ENCODE measurements around the gene VWA3B. TPM values are rescaled to one million over a fixed set of nuclear protein-coding genes. Genes with fewer than 3 reads are reported as not detected.

The VWA3B gene
- total and polyA plus RNA-seq, 2 donors (not counting 3 experiments of a cell fraction or from before 2014, with no cell fraction given) = not detected

DNA sequence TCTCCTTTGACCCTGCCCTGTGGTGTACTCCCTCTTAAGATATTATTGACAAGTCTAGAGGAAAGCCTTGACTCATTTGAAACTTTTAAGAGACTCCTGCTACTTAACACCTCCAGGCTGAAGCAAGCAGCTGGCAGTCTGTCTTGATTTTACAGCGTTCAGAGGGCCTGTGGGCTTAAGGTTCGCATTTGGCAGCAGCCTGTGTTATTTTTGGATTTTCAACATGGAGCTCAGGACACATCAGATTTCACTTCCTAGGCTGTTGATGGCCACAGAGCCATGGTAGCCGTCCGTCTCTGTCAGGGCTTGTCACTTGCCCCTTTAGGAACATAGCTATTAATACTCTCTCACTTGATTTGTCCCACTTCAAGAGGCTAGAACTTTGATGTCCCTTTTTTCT lies 73.6 kb downstream of the VWA3B start:
- CTCF ChIA-PET = no interaction called here
- Histone ChIP-seq H4K20me1 (replicated peaks; ENCODE audit: control insufficient read depth, extremely low read depth, insufficient read depth, low read length) (no peaks in the 10 kb centered on the region), H2AFZ (ENCODE audit: low read depth, low read length) (no peak overlapping the region), H3K36me3 (ENCODE audit: control insufficient read depth in 2 of 2, extremely low read depth in 1 of 2, insufficient read depth in 2 of 2, low read length in 2 of 2) (no peaks in the 10 kb centered on the region), H3K4me2 (ENCODE audit: insufficient read depth, low read length) (no peak overlapping the region), H3K4me1 (ENCODE audit: control insufficient read depth, extremely low read depth, insufficient read depth, low read length) (no peaks in the 10 kb centered on the region), H3K9me3 (replicated peaks; ENCODE audit: control insufficient read depth, insufficient read depth, low read length) (no peaks in the 10 kb centered on the region), H3K9ac (replicated peaks; ENCODE audit: extremely low read depth, insufficient read depth, low read length) (no peak overlapping the region), H3K27me3 (ENCODE audit: control insufficient read depth in 2 of 2, insufficient read depth in 2 of 2, low read length in 2 of 2) (peaks cover 0 to 2% of the 10 kb centered on the region in 2 experiments), H3K9me1 (replicated peaks; ENCODE audit: control insufficient read depth, extremely low read depth, insufficient read depth, low read length) (no peaks in the 10 kb centered on the region), H3K4me3 (replicated peaks in 1 of 3; ENCODE audit: insufficient read depth in 1 of 3, low read depth in 1 of 3, low read length in 3 of 3) (no peak overlapping the region), H3K79me2 (ENCODE audit: control insufficient read depth, insufficient read depth, low read length) (no peaks in the 10 kb centered on the region), H3K27ac (ENCODE audit: insufficient read depth, low read depth, low read length) (no peak overlapping the region)
- no TSS peak for BruUV-seq (replicated peaks)
- POLR2A ChIA-PET = no interaction called here
- dilution Hi-C loops (cut with MboI; ENCODE audit: extremely low pct_ligation_motif_present, low sequenced_read_pairs) (loop anchor here (25.0 kb wide), 1 partner anchor 177 kb away; the partner anchor contains the start of gene CNGA3), intact Hi-C loops (cut with micrococcal nuclease) (no loop called here)
- FAIRE-seq (no peak), DNase-seq (ENCODE audit: low read depth, low spot score) (no peak)
- no peak for TF ChIP-seq GATA2 (IDR thresholded peaks at IDR 0.05; ENCODE audit: insufficient read depth, insufficient read length, low read depth, low read length)
- TF ChIP-seq POLR2AphosphoS5 (IDR thresholded peaks at IDR 0.05; ENCODE audit: insufficient read depth, low read depth, low read length) = no peak
- TF ChIP-seq FOS (IDR thresholded peaks at IDR 0.05; ENCODE audit: borderline replicate concordance, insufficient read depth, low read length) = no peak
- TF ChIP-seq, protein P1, sequence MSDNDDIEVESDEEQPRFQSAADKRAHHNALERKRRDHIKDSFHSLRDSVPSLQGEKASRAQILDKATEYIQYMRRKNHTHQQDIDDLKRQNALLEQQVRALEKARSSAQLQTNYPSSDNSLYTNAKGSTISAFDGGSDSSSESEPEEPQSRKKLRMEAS (IDR thresholded peaks at IDR 0.05; ENCODE audit: insufficient read depth, insufficient read length) = no peak
- TF ChIP-seq JUN (IDR thresholded peaks at IDR 0.05; ENCODE audit: borderline replicate concordance, insufficient read depth, insufficient read length, low read depth) = no peak

DNA sequence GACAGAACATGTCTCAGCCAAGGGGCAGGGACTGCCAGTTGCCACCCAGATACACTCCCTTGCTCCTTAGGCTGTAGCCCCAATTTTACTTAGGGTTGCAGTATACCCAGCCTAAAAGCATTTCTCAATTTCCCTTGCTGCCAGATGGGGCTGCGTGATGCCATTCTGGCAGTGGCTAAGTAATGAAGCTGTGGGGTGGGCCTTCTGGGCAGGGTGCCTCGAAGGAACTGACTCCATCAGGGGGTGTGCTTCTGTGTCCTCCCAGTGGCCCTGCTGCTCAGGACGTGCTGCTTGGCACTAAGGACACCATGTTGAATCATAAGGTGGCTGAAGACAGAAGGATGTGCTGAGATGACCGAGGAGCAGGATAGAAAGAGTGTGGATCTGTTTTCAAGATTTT lies 74.2 kb downstream of the VWA3B start:
- intact Hi-C loops (cut with micrococcal nuclease) (no loop called here), dilution Hi-C loops (cut with MboI; ENCODE audit: extremely low pct_ligation_motif_present, low sequenced_read_pairs) (loop anchor here (25.0 kb wide), 1 partner anchor 176 kb away; the partner anchor contains the start of gene CNGA3)
- no peaks in the 10 kb centered on the region for H3K9me1 ChIP-seq (replicated peaks; ENCODE audit: control insufficient read depth, extremely low read depth, insufficient read depth, low read length)
- no TSS peak for BruUV-seq (replicated peaks)
- no peak overlapping the region for H3K27ac ChIP-seq (ENCODE audit: insufficient read depth, low read depth, low read length)
- no peaks in the 10 kb centered on the region for H3K4me1 ChIP-seq (ENCODE audit: control insufficient read depth, extremely low read depth, insufficient read depth, low read length)
- no peaks in the 10 kb centered on the region for H3K36me3 ChIP-seq (ENCODE audit: control insufficient read depth in 2 of 2, extremely low read depth in 1 of 2, insufficient read depth in 2 of 2, low read length in 2 of 2)
- POLR2A ChIA-PET = no interaction called here
- H2AFZ ChIP-seq (ENCODE audit: low read depth, low read length) = no peak overlapping the region
- no peak overlapping the region for H3K4me2 ChIP-seq (ENCODE audit: insufficient read depth, low read length)
- H3K9me3 ChIP-seq (replicated peaks; ENCODE audit: control insufficient read depth, insufficient read depth, low read length) = no peaks in the 10 kb centered on the region
- no peak for FAIRE-seq
- TF ChIP-seq JUN (IDR thresholded peaks at IDR 0.05; ENCODE audit: borderline replicate concordance, insufficient read depth, insufficient read length, low read depth) = no peak
- no peak overlapping the region for H3K9ac ChIP-seq (replicated peaks; ENCODE audit: extremely low read depth, insufficient read depth, low read length)
- no peaks in the 10 kb centered on the region for H3K79me2 ChIP-seq (ENCODE audit: control insufficient read depth, insufficient read depth, low read length)
- no peak overlapping the region for H3K4me3 ChIP-seq (replicated peaks in 1 of 3; ENCODE audit: insufficient read depth in 1 of 3, low read depth in 1 of 3, low read length in 3 of 3)
- CTCF ChIA-PET = no interaction called here
- peaks cover 0 to 2% of the 10 kb centered on the region in 2 experiments for H3K27me3 ChIP-seq (ENCODE audit: control insufficient read depth in 2 of 2, insufficient read depth in 2 of 2, low read length in 2 of 2)
- DNase-seq (ENCODE audit: low read depth, low spot score) = no peak
- no peaks in the 10 kb centered on the region for H4K20me1 ChIP-seq (replicated peaks; ENCODE audit: control insufficient read depth, extremely low read depth, insufficient read depth, low read length)

Measured in endothelial cell of umbilical vein (primary cell).